B cell (primary cell): ENCODE measurements around the gene STPG1.

Experiments used
- CTCF ChIP-seq: fragments of 200-600 bp; IDR thresholded peaks from one replicate; pipeline ENCODE4 v1.8.0; 2022; ENCODE audit warnings: antibody characterized with exemption, mild to moderate bottlenecking
- EZH2 ChIP-seq: IDR thresholded peaks from 2 replicates; pipeline ENCODE4 v1.6.1; 2012; ENCODE audit warnings: borderline replicate concordance, low read depth, mild to moderate bottlenecking, moderate library complexity, low read length; ENCODE audit not compliant: insufficient read depth, poor library complexity, severe bottlenecking

DNA sequence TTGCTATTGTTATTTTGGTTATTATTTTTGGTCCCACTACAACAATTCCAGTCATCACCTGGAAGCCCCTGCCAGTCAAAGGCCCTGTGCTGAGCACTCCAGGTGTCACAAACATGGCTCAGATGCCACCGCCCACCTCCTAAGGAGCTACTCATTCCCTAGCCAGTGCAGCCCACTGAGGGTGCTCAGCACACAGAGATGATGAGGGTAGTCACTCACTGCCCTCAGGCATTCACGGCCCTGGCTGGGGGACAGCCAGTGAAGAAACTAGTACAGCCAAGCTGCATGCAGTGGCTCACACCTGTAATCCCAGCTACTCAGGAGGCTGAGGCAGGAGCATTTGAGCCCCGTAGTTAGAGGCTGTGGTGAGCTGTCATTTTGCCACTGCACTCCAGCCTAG is 44.3 kb upstream of the STPG1 start:
- TF ChIP-seq CTCF (no peak), EZH2 (no peak)
